Astrocyte (in vitro differentiated cells and primary cell): ENCODE data around the gene THRB. TPM values are rescaled to one million over a fixed set of nuclear protein-coding genes. Genes with fewer than 3 reads are reported as not detected.
"Not testable (repeated sequence)": the region's sequence is repeated elsewhere in the genome, so short reads cannot be mapped to it uniquely, and the experiment has no call there.

Experiments
- DNase-seq: peaks from one replicate; pipeline ENCODE4 v3.0.0-alpha.2; 2010; ENCODE audit warnings: low read depth
- FAIRE-seq: peaks from 2 replicates; lab custom pipeline; 2011; peaks lifted over from hg19 to GRCh38; lab: Jason Lieb, UNC
- H2AFZ ChIP-seq: 2 replicates; pipeline ENCODE4 v1.6.0; 2012; ENCODE audit warnings: low read depth, low read length, inconsistent platforms
- H3K27ac ChIP-seq: 2 replicates; pipeline ENCODE4 v1.5.1; 2011; ENCODE audit warnings: low read depth, low read length, inconsistent platforms
- H3K27me3 ChIP-seq: 2 replicates; pipeline ENCODE4 v1.6.0; 2011; ENCODE audit warnings: low read length, inconsistent platforms; ENCODE audit not compliant: insufficient read depth
- H3K36me3 ChIP-seq: 2 replicates; pipeline ENCODE4 v1.5.1; 2011; ENCODE audit warnings: low read length, inconsistent platforms; ENCODE audit not compliant: insufficient read depth
- H3K4me1 ChIP-seq: 2 replicates; pipeline ENCODE4 v1.5.1; 2011; ENCODE audit warnings: low read length, inconsistent platforms; ENCODE audit not compliant: insufficient read depth
- H3K4me2 ChIP-seq: 2 replicates; pipeline ENCODE4 v1.6.0; 2012; ENCODE audit warnings: low read length, inconsistent platforms
- H3K4me3 ChIP-seq: 2 replicates; pipeline ENCODE4 v1.5.1; 2011; ENCODE audit warnings: low read depth, mild to moderate bottlenecking, low read length, inconsistent platforms; ENCODE audit not compliant: insufficient read depth
- H3K79me2 ChIP-seq: 2 replicates; pipeline ENCODE4 v1.6.0; 2012; ENCODE audit warnings: mild to moderate bottlenecking, low read length, inconsistent platforms; ENCODE audit not compliant: insufficient read depth
- H3K9ac ChIP-seq: 2 replicates; pipeline ENCODE4 v1.6.0; 2012; ENCODE audit warnings: mild to moderate bottlenecking, low read length, inconsistent platforms
- H3K9me3 ChIP-seq: 2 replicates; pipeline ENCODE4 v1.5.1; 2012; ENCODE audit warnings: low read depth, mild to moderate bottlenecking, low read length, inconsistent platforms; ENCODE audit not compliant: insufficient read depth
- H4K20me1 ChIP-seq: 2 replicates; pipeline ENCODE4 v1.6.0; 2012; ENCODE audit warnings: low read length, inconsistent platforms; ENCODE audit not compliant: insufficient read depth
- H3K27ac Mint-ChIP-seq: one replicate; pipeline ENCODE4 v1.8.0; 2021; ENCODE audit warnings: mild to moderate bottlenecking, mixed read lengths; ENCODE audit not compliant: unreplicated experiment
- H3K27me3 Mint-ChIP-seq: one replicate; pipeline ENCODE4 v1.8.0; 2021; ENCODE audit warnings: low read depth, mixed read lengths; ENCODE audit not compliant: unreplicated experiment
- H3K36me3 Mint-ChIP-seq: one replicate; pipeline ENCODE4 v1.8.0; 2021; ENCODE audit warnings: low read depth, mixed read lengths; ENCODE audit not compliant: unreplicated experiment
- H3K4me1 Mint-ChIP-seq: one replicate; pipeline ENCODE4 v1.8.0; 2021; ENCODE audit warnings: low read depth, mixed read lengths; ENCODE audit not compliant: unreplicated experiment
- H3K4me3 Mint-ChIP-seq: one replicate; pipeline ENCODE4 v1.8.0; 2021; ENCODE audit warnings: mild to moderate bottlenecking, moderate library complexity, mixed read lengths; ENCODE audit not compliant: unreplicated experiment
- H3K9me3 Mint-ChIP-seq: one replicate; pipeline ENCODE4 v1.8.0; 2021; ENCODE audit warnings: mild to moderate bottlenecking, mixed read lengths; ENCODE audit not compliant: unreplicated experiment
- CTCF ChIP-seq: IDR thresholded peaks from 2 replicates; pipeline ENCODE4 v1.5.1; 2011; ENCODE audit warnings: low read depth, mild to moderate bottlenecking, inconsistent platforms, low read length, moderate library complexity; ENCODE audit not compliant: insufficient read depth
- EZH2 ChIP-seq: IDR thresholded peaks from 2 replicates; pipeline ENCODE4 v1.6.1; 2012; ENCODE audit warnings: mild to moderate bottlenecking, low read length, inconsistent platforms; ENCODE audit not compliant: insufficient read depth
- total RNA-seq: library from RNA; stranded (reverse); gene quantifications from 2 replicates; pipeline ENCODE4 v1.2.1, GENCODE V29; 2021

THRB gene
- total RNA-seq, 1 donor from 2014 or later = 8.5 TPM

GRCh38 chr3:24400450-24400849 is 94.2 kb downstream of the THRB start:
- Histone ChIP-seq H3K9ac (no peak overlapping the region), H3K4me2 (no peak overlapping the region), H3K36me3 (no peaks in the 10 kb centered on the region), H4K20me1 (no peaks in the 10 kb centered on the region), H3K27ac (no peak overlapping the region), H3K79me2 (no peaks in the 10 kb centered on the region), H3K9me3 (no peaks in the 10 kb centered on the region), H3K4me3 (no peak overlapping the region), H3K27me3 (no peaks in the 10 kb centered on the region), H2AFZ (no peak overlapping the region), H3K4me1 (no peaks in the 10 kb centered on the region)
- Mint-ChIP-seq H3K9me3 (peaks cover 4% of the 10 kb centered on the region), H3K4me3 (no peak overlapping the region), H3K36me3 (no peaks in the 10 kb centered on the region), H3K4me1 (peaks cover 3% of the 10 kb centered on the region), H3K27me3 (no peaks in the 10 kb centered on the region), H3K27ac (no peak overlapping the region)
- no peak for TF ChIP-seq CTCF
- no peak for TF ChIP-seq EZH2
- FAIRE-seq (no peak), DNase-seq (no peak)

- H3K9ac ChIP-seq = no peak overlapping the region
- DNase-seq = no peak
- H3K4me2 ChIP-seq = no peak overlapping the region
- FAIRE-seq = no peak
- H3K27ac ChIP-seq = no peak overlapping the region
- H3K4me1 ChIP-seq = no peaks in the 10 kb centered on the region
- H3K36me3 ChIP-seq = no peaks in the 10 kb centered on the region
- Mint-ChIP-seq H3K36me3 (no peaks in the 10 kb centered on the region), H3K27me3 (no peaks in the 10 kb centered on the region), H3K4me1 (peaks cover 3% of the 10 kb centered on the region), H3K9me3 (peaks cover 4% of the 10 kb centered on the region), H3K4me3 (no peak overlapping the region), H3K27ac (no peak overlapping the region)
- no peaks in the 10 kb centered on the region for H3K27me3 ChIP-seq
- TF ChIP-seq EZH2 (no peak), CTCF (no peak)
- no peak overlapping the region for H2AFZ ChIP-seq
- no peak overlapping the region for H3K4me3 ChIP-seq
- H3K9me3 ChIP-seq = no peaks in the 10 kb centered on the region
- H4K20me1 ChIP-seq = no peaks in the 10 kb centered on the region
- H3K79me2 ChIP-seq = no peaks in the 10 kb centered on the region
Observed at GRCh38 chr3:24400015-24400414, 94.6 kb downstream of the THRB start.

- Histone ChIP-seq H3K4me2 (no peak overlapping the region), H3K9ac (no peak overlapping the region), H3K27me3 (no peaks in the 10 kb centered on the region), H3K79me2 (no peaks in the 10 kb centered on the region), H3K27ac (no peak overlapping the region), H4K20me1 (no peaks in the 10 kb centered on the region), H3K9me3 (no peaks in the 10 kb centered on the region), H3K36me3 (no peaks in the 10 kb centered on the region), H3K4me3 (no peak overlapping the region), H3K4me1 (no peaks in the 10 kb centered on the region), H2AFZ (no peak overlapping the region)
- FAIRE-seq (no peak), DNase-seq (no peak)
- Mint-ChIP-seq H3K4me1 (peaks cover 3% of the 10 kb centered on the region), H3K9me3 (peaks cover 4% of the 10 kb centered on the region), H3K27ac (no peak overlapping the region), H3K36me3 (no peaks in the 10 kb centered on the region), H3K27me3 (no peaks in the 10 kb centered on the region), H3K4me3 (no peak overlapping the region)
- no peak for TF ChIP-seq EZH2
- no peak for TF ChIP-seq CTCF
Observed at GRCh38 chr3:24399614-24400013, 95.0 kb downstream of the THRB start.

- H3K9ac ChIP-seq, H3K27ac Mint-ChIP-seq, H3K27me3 Mint-ChIP-seq, H3K4me1 ChIP-seq, H3K4me3 Mint-ChIP-seq, H3K36me3 Mint-ChIP-seq, H3K27me3 ChIP-seq, H2AFZ ChIP-seq, FAIRE-seq, H3K4me1 Mint-ChIP-seq, H3K9me3 ChIP-seq, H4K20me1 ChIP-seq, H3K36me3 ChIP-seq, H3K27ac ChIP-seq, H3K4me3 ChIP-seq, DNase-seq, H3K9me3 Mint-ChIP-seq, H3K79me2 ChIP-seq, H3K4me2 ChIP-seq: not testable (repeated sequence)
Observed at GRCh38 chr3:24398712-24399111, 95.9 kb downstream of the THRB start.
